Nasal cavity respiratory epithelium epithelial cell of viscerocranial mucosa (primary cell): ENCODE results near the gene CGB8. TPM values are rescaled to one million over a fixed set of nuclear protein-coding genes. Genes with fewer than 3 reads are reported as not detected.

Experiments
- total RNA-seq: library from RNA; depleted of rRNA; stranded (reverse); fragments of >200 nt; gene quantifications from 2 replicates; pipeline ENCODE4 v1.2.3, GENCODE V29; 2014

The CGB8 gene
- not detected in 2 replicates for total RNA-seq

DNA sequence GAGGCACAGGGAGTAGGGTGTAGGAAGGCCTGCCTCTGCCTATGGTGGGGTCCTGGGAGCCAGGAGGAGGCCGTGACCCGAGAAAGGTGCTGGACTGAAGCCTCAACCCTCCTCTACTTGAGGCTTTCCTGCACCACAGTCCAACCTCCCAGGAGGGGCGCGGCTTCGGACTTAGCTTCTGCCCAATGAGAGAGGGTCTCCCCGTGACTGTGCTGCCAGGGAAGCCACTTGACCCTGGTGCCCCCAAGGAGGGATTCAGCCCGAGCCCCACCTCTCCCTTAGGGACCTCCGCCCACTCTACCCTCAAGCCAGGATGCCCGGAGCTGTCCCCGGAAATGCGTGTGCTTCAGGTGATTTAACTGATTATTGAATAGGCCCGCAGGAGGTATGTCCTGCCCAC is at the start of gene CGB8:
Gene CGB8 (minus strand): TSS at position 101 of the 400 bp plus-strand sequence. CDS start 372 bp downstream, outside the sequence.

GRCh38 chr19:49085020-49085867 is 36.3 kb upstream of the CGB8 start, which contains the start of gene SNRNP70:
TSS of gene SNRNP70 (plus strand) at chr19:49085451. CDS start at chr19:49086415, 964 bp downstream.

DNA sequence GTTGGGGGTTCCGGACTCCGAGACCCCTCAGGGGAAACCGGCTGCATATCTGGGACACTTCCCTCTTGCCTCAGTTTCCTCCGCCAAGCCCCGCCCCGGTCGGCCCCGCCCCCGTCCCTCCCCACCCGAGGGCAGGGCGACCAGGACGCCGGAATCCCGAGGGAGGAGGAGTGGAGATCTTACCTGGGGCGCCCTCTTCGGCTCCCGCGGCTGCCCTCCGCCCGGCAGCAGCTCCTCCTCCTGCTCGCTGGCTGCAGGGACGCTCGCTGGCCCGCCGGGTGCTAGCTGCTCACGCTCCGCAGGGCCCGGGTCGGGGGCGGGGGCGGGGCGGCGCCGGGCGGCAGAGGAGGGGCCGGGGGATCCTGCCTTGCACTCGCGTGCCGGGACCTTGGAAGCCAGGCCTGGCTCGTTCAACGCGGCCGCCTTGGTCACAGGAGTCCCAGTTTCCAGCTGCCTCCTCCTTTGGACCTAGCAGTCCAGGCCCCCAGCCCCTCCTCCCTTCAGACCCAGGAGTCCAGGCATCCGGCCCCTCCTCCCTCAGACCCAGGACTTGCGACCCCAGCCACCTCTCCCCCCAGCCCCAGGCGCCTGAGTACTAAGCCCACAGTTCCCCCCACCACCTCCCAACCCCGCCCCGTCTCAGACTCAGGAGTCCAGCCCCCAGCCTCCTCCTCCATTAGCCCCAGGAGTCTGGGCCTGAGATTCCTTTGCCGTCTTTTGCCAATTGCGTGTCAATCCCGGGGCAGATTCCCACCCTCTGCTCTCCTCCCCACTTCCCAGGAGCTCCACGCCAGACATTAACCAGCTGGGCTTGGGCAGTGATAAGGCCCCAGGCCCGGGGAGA is 16.1 kb upstream of the CGB8 start, which contains the start of gene NTF4:
Gene NTF4 (minus strand): TSS at position 51 of the 844 bp plus-strand sequence. CDS start 2,821 bp downstream, outside the sequence.

GRCh38 chr19:49057636-49058234 is 8.8 kb upstream of the CGB8 start, which contains the start of gene CGB7:
TSS of gene CGB7 (minus strand) at chr19:49057749. CDS start at chr19:49055375, 2,374 bp downstream.

GRCh38 chr19:49043548-49043947 is 5.4 kb downstream of the CGB8 start, which contains the start of gene CGB5:
TSS of gene CGB5 (plus strand) at chr19:49043848. CDS start at chr19:49044210, 362 bp downstream.

DNA sequence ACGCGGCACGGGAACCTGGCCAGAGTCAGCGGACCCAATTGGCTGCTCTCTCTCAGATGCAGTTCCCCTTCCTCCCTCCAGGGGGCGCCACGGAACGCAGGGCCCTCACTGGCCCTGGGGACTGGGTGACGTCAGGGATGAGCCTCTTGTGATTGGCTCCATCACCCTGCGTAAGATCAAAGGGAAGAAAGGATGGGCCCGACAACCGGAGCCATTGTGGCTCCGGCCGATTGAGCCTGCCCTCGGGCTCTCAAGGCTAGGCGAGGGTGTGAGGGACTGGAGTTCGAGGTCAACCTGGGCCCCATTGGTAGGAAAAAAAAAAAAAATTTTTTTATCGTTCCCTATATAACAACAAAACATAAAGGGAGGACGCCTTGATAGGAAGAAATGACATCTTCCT is 12.1 kb downstream of the CGB8 start, which contains the start of gene CGB1:
Gene CGB1 (minus strand): TSS at position 81 of the 400 bp plus-strand sequence. CDS start 184 bp downstream, outside the sequence.

GRCh38 chr19:49031642-49032301 is 17.1 kb downstream of the CGB8 start, which contains the start of gene CGB2:
TSS of gene CGB2 (plus strand) at chr19:49031890. CDS start at chr19:49032096, 206 bp downstream.

DNA sequence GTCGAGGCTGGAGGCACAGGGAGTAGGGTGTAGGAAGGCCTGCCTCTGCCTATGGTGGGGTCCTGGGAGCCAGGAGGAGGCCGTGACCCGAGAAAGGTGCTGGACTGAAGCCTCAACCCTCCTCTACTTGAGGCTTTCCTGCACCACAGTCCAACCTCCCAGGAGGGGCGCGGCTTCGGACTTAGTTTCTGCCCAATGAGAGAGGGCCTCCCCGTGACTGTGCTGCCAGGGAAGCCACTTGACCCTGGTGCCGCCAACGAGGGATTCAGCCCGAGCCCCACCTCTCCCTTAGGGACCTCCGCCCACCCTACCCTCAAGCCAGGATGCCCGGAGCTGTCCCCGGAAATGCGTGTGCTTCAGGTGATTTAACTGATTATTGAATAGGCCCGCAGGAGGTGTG is 24.7 kb downstream of the CGB8 start, which contains the start of gene CGB3:
Gene CGB3 (minus strand): TSS at position 101 of the 400 bp plus-strand sequence. CDS start 362 bp downstream, outside the sequence.

GRCh38 chr19:49017041-49017665 is 31.8 kb downstream of the CGB8 start, which contains the start of gene LHB:
TSS of gene LHB (minus strand) at chr19:49017091. CDS start at chr19:49017081, 10 bp downstream.

Other genes with a start within 250 kb of the CGB8 start
- gene BCAT2, start 238.1 kb downstream of the CGB8 start, total RNA-seq = 21.9 and 27.1 TPM in 2 replicates
- gene HSD17B14, start 212.6 kb downstream of the CGB8 start, total RNA-seq = 2.9 and 5.1 TPM in 2 replicates
- gene PLEKHA4, start 180.5 kb downstream of the CGB8 start, total RNA-seq = 1.0 and 4.2 TPM in 2 replicates
- gene PPP1R15A, start 176.7 kb downstream of the CGB8 start, total RNA-seq = 194 and 385 TPM in 2 replicates
- gene TULP2, start 150.4 kb downstream of the CGB8 start, total RNA-seq = 0.34 TPM in 1 of 2 replicates, not detected in the other
- gene NUCB1, start 148.8 kb downstream of the CGB8 start, total RNA-seq = 98.8 and 207 TPM in 2 replicates
- 1.6 and 14.7 TPM in 2 replicates for gene DHDH, start 115.4 kb downstream of the CGB8 start, total RNA-seq
- gene BAX, start 94.2 kb downstream of the CGB8 start, total RNA-seq = 55.3 and 64.6 TPM in 2 replicates
- gene FTL, start 83.8 kb downstream of the CGB8 start, total RNA-seq = 3,338 and 4,738 TPM in 2 replicates
- 27.7 and 52.4 TPM in 2 replicates for gene GYS1, start 55.8 kb downstream of the CGB8 start, total RNA-seq
- gene RUVBL2, start 55.2 kb downstream of the CGB8 start, total RNA-seq = 140 and 155 TPM in 2 replicates
- gene LHB, start 32.0 kb downstream of the CGB8 start, total RNA-seq = 0.21 and 0.34 TPM in 2 replicates
- gene CGB3, start 24.8 kb downstream of the CGB8 start, total RNA-seq = not detected in 2 replicates
- not detected in 2 replicates for gene CGB2, start 17.2 kb downstream of the CGB8 start, total RNA-seq
- not detected in 2 replicates for gene CGB1, start 12.2 kb downstream of the CGB8 start, total RNA-seq
- not detected in 2 replicates for gene CGB5, start 5.3 kb downstream of the CGB8 start, total RNA-seq
- gene CGB7, start 8.6 kb upstream of the CGB8 start, total RNA-seq = 1.4 and 2.3 TPM in 2 replicates
- gene NTF4, start 15.7 kb upstream of the CGB8 start, total RNA-seq = 4.9 and 5.5 TPM in 2 replicates
- gene KCNA7, start 23.6 kb upstream of the CGB8 start, total RNA-seq = under 0.01 TPM in 2 replicates
- gene SNRNP70, start 36.3 kb upstream of the CGB8 start, total RNA-seq = 67.0 and 139 TPM in 2 replicates
- gene LIN7B, start 65.3 kb upstream of the CGB8 start, total RNA-seq = 3.6 and 5.1 TPM in 2 replicates
- gene C19orf73, start 70.0 kb upstream of the CGB8 start, total RNA-seq = 1.7 and 2.7 TPM in 2 replicates
- 2.5 and 3.8 TPM in 2 replicates for gene PPFIA3, start 70.4 kb upstream of the CGB8 start, total RNA-seq
- gene HRC, start 106.3 kb upstream of the CGB8 start, total RNA-seq = under 0.01 TPM in 1 of 2 replicates, not detected in the other
- 22.2 and 28.5 TPM in 2 replicates for gene TRPM4, start 108.7 kb upstream of the CGB8 start, total RNA-seq